Psoas muscle (tissue), 8 donors: ENCODE data around the gene DNAJB11. TPM values are rescaled to one million over a fixed set of nuclear protein-coding genes. Genes with fewer than 3 reads are reported as not detected.

ENCODE experiments used
- ATAC-seq, 4 donors: fragments of 200-7000 bp; cut with Tn5 transposase; one replicate each; pipeline ENCODE4 v1.9.1; 2020; ENCODE audit warnings: moderate library complexity in 3 of 4, mild to moderate bottlenecking in 2 of 4
- DNase-seq, 2 donors: peaks; one replicate each; pipeline ENCODE4 v3.0.0-alpha.2; 2020
- H3K27ac ChIP-seq: fragments of 200-600 bp; one replicate; pipeline ENCODE4 v1.8.0; 2022
- H3K27me3 ChIP-seq, 3 donors: fragments of 200-600 bp in 1 of 3; one replicate each; pipeline versions ENCODE4 v1.6.1 to v1.8.0; 2013 to 2022; ENCODE audit warnings: low read length in 2 of 3, mild to moderate bottlenecking in 2 of 3, moderate library complexity in 1 of 3; ENCODE audit not compliant: insufficient read depth in 3 of 3
- H3K36me3 ChIP-seq, 2 donors: fragments of 200-600 bp in 1 of 2; one replicate each; pipeline versions ENCODE4 v1.6.1 to v1.8.0; 2013 to 2022; ENCODE audit warnings: low read depth in 1 of 2, mild to moderate bottlenecking in 1 of 2, moderate library complexity in 1 of 2; ENCODE audit not compliant: insufficient read depth in 1 of 2
- H3K4me1 ChIP-seq: fragments of 200-600 bp; one replicate; pipeline ENCODE4 v1.8.0; 2022
- H3K4me3 ChIP-seq: fragments of 200-600 bp; one replicate; pipeline ENCODE4 v1.8.0; 2022; ENCODE audit warnings: mild to moderate bottlenecking
- H3K9me3 ChIP-seq: fragments of 200-600 bp; one replicate; pipeline ENCODE4 v1.8.0; 2022
- CTCF ChIP-seq: fragments of 200-600 bp; IDR thresholded peaks from one replicate; pipeline ENCODE4 v1.8.0; 2022; ENCODE audit warnings: antibody characterized with exemption
- WGBS, 3 donors: extraction: QIAGEN DNeasy Blood & Tissue Kit; methylation state at CpG; one replicate each; pipeline versions ENCODE4 v1.1.6 to v1.1.7; 2013; 5-methylcytosine and 5-hydroxymethylcytosine counted together
- intact Hi-C, 2 donors: fragments of 100-400 bp; cut with DNase I; formaldehyde crosslinking; loops; one replicate each; pipeline versions ENCODE4 v1.11.0 to v1.14.2; 2022
- polyA plus RNA-seq, 3 donors: library from polyadenylated mRNA; stranded (reverse); fragments of 200-250 nt; gene quantifications; one replicate each; pipeline ENCODE4 v1.2.3, GENCODE V29; 2013
- total RNA-seq, 4 donors: library from RNA; stranded (reverse); fragmentation: NEBNext Ultra II Directional in 2 of 4; extraction: Animal tissue kit (Norgen Biotek cat#: 25700) in 2 of 4; gene quantifications; one replicate each; pipeline versions ENCODE4 v1.2.1 to v1.2.4, GENCODE V29; 2021 to 2023
- donor health status: healthy with polysubstance abuse.
- donor health status: DM: no; HTN: no; CAD: no; lungs with moderate emphysema.
- donor health status: Bipolar disorder and iron deficiency.
- donor health status: healthy.
- donor health status: DM: yes; HTN: yes; CAD: no.
- donor health status: DM: no; HTN: no; CAD: no.
- donor health status: DM: no; HTN: no; CAD: no.
- donor health status: DM: yes; HTN: yes; CAD: no.

Gene DNAJB11
- total and polyA plus RNA-seq, 7 donors: 10.3 to 49.2 (median 24.2) TPM

DNA sequence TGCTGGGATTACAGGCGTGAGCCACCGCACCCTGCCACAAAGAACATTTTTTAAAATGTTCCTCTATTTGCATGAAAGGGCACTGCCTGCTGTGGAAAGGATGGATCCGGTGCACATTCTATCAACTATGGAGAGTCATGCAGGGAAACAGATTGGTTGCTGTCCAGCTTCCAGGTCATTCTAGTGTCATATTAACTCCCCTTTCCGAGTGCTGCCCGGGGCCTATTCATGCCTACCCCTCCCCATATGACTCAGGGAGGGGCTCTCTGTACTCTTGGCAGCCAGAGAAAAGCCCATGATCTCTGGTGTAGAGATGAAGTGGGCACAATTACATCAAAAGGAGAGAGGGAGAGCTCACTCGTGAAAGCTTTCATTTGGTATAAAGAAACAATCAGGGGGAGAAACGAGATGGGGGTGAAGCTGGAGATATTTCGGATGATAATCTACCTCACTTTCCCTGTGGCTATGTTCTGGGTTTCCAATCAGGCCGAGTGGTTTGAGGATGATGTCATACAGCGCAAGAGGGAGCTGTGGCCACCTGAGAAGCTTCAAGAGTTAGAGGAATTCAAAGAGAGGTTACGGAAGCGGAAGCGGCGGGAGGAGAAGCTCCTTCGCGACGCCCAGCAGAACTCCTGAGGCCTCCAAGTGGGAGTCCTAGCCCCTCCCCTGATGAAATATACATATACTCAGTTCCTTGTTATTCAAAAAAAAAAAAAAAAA is 26.2 kb downstream of the DNAJB11 start:
- Histone ChIP-seq H3K4me1 (no peaks in the 10 kb centered on the region), H3K27ac (no peak overlapping the region), H3K4me3 (no peak overlapping the region), H3K36me3 (no peaks in the 10 kb centered on the region), H3K27me3 (no peaks in the 10 kb centered on the region), H3K9me3 (no peaks in the 10 kb centered on the region)
- 51 to 56% (median 52%) methylated on average over 17 of the region's 17 CpGs for whole genome bisulfite sequencing, 3 donors
- intact Hi-C loops: no loop called here
- DNase-seq (no peak), ATAC-seq (no peak)
- no peak for TF ChIP-seq CTCF

DNA sequence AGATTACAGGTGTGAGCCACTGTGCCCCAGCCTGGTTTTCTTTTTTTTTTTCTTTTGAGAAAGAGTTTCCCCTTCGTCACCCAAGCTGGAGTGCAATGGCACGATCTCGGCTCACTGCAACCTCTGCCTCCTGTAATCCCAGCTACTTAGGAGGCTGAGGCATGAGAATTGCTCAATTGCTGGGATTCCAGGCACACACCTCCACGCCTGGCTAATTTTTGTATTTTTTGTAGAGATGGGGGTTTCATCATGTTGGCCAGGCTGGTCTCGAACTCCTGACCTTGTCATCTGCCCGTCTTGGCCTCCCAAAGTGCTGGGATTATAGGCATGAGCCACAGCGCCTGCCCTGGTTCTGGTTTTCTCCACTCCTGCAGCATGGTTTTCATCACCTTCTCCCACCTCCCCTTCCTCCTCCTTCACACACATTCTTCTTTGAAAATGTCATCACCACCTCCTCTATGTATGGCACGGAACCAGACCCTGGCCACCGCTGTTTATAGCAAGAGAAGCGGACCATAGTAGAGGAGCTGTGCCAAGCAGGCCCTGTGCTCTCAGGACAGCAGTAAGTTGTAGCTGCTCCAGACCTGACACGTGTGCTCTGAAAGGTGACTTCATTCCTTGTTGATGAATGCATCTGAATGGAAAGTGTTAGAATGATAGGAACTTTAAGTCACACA is 27.7 kb downstream of the DNAJB11 start:
- Histone ChIP-seq H3K27me3 (no peaks in the 10 kb centered on the region), H3K4me3 (no peak overlapping the region), H3K27ac (no peak overlapping the region), H3K36me3 (no peaks in the 10 kb centered on the region), H3K4me1 (no peaks in the 10 kb centered on the region), H3K9me3 (no peaks in the 10 kb centered on the region)
- TF ChIP-seq CTCF: no peak
- no peak for ATAC-seq
- 66 to 71% (median 69%) methylated on average over 11 of the region's 11 CpGs for WGBS, 3 donors
- DNase-seq: no peak
- intact Hi-C loops: no loop called here

- DNase-seq (no peak), ATAC-seq (no peak)
- no peaks in the 10 kb centered on the region for H3K27me3 ChIP-seq
- intact Hi-C loops: no loop called here
- H3K4me3 ChIP-seq: no peak overlapping the region
- no peak for TF ChIP-seq CTCF
- no peaks in the 10 kb centered on the region for H3K36me3 ChIP-seq
- WGBS, 3 donors: 84 to 91% (median 84%) methylated on average over 4 of the region's 4 CpGs
- H3K4me1 ChIP-seq: no peaks in the 10 kb centered on the region
- no peaks in the 10 kb centered on the region for H3K9me3 ChIP-seq
- no peak overlapping the region for H3K27ac ChIP-seq
Measured at GRCh38 chr3:186598794-186599141, 28.2 kb downstream of the DNAJB11 start.

- intact Hi-C loops: no loop called here
- Histone ChIP-seq H3K4me1 (no peaks in the 10 kb centered on the region), H3K36me3 (no peaks in the 10 kb centered on the region), H3K27me3 (no peaks in the 10 kb centered on the region), H3K27ac (no peak overlapping the region), H3K4me3 (no peak overlapping the region), H3K9me3 (no peaks in the 10 kb centered on the region)
- no peak for ATAC-seq
- DNase-seq: no peak
- WGBS, 3 donors: 78 to 87% (median 78%) methylated on average over 12 of the region's 12 CpGs
- no peak for TF ChIP-seq CTCF
Measured at GRCh38 chr3:186599142-186599784, 28.7 kb downstream of the DNAJB11 start.
